ENCODE data around the gene NELFCD.

NELFCD gene

GRCh38 chr20:58995461-58996225 is 14.6 kb downstream of the NELFCD start:
- DNase-seq: no peak

- no peak for DNase-seq
These were observed 15.2 kb downstream of the NELFCD start for GRCh38 chr20:58996226-58996611.

GRCh38 chr20:58997141-58997770 is 16.2 kb downstream of the NELFCD start:
- no peak for DNase-seq

- no peak for DNase-seq
These were observed 17.6 kb downstream of the NELFCD start for GRCh38 chr20:58998656-58999055.

- no peak for DNase-seq
These were observed 19.3 kb downstream of the NELFCD start for GRCh38 chr20:59000326-59000725.

- no peak for DNase-seq
These were observed 20.0 kb downstream of the NELFCD start for GRCh38 chr20:59001068-59001448.

- no peak for DNase-seq
These were observed 20.6 kb downstream of the NELFCD start for GRCh38 chr20:59001449-59002171.

- DNase-seq: no peak
These were observed 21.3 kb downstream of the NELFCD start for GRCh38 chr20:59002388-59002787.

GRCh38 chr20:59002874-59003399 is 21.9 kb downstream of the NELFCD start:
- no peak for DNase-seq

- DNase-seq: no peak
These were observed 22.9 kb downstream of the NELFCD start for GRCh38 chr20:59003836-59004492.

GRCh38 chr20:59004493-59004762 is 23.4 kb downstream of the NELFCD start:
- no peak for DNase-seq

- no peak for DNase-seq
These were observed 23.9 kb downstream of the NELFCD start for GRCh38 chr20:59004763-59005522.

GRCh38 chr20:59005523-59006166 is 24.6 kb downstream of the NELFCD start:
- no peak for DNase-seq

- DNase-seq: no peak
These were observed 25.3 kb downstream of the NELFCD start for GRCh38 chr20:59006167-59006863.

- no peak for DNase-seq
These were observed 26.0 kb downstream of the NELFCD start, which contains the start of gene CTSZ for GRCh38 chr20:59006864-59007664. CTSZ (minus strand) TSS chr20:59007254; CDS start chr20:59007128, 126 bp downstream.

GRCh38 chr20:59007665-59008511 is 26.8 kb downstream of the NELFCD start:
- DNase-seq: peak; percentile 32

- DNase-seq: no peak
These were observed 27.8 kb downstream of the NELFCD start for GRCh38 chr20:59008715-59009336.

- DNase-seq: no peak
These were observed 29.4 kb downstream of the NELFCD start for GRCh38 chr20:59010321-59010994.

All from KG1 (cell line).